H1 (cell line): Measurements from ENCODE around the gene MYCBP2. TPM values are rescaled to one million over a fixed set of nuclear protein-coding genes. Genes with fewer than 3 reads are reported as not detected.

Experiments used
- CHD7 ChIP-seq: fragments of 300-600 bp; sonication (generic); IDR thresholded peaks from 2 replicates; pipeline ENCODE4 v1.7.1; 2012; ENCODE audit warnings: low read length, moderate library complexity, mild to moderate bottlenecking, inconsistent platforms; ENCODE audit not compliant: insufficient replicate concordance
- polyA plus RNA-seq, 7 experiments: library from polyadenylated mRNA; depleted of rRNA in 3 of 7; stranded (reverse) in 5 of 7; unstranded in 2 of 7; fragments of >200 nt in 5 of 7; fragments of 200-250 nt in 2 of 7; gene quantifications; 1 replicate in 5 of 7; 2 replicates in 1 of 7; 4 replicates in 1 of 7; pipeline versions ENCODE4 v1.2.1 to v1.2.3, GENCODE V29; 2011 to 2013; ENCODE audit warnings: missing spikeins in 2 of 7, mixed read lengths in 2 of 7
- total RNA-seq: library from RNA; stranded (reverse); fragmentation: NEBNext Ultra II Directional; extraction: Animal tissue kit (Norgen Biotek cat#: 25700); gene quantifications from 2 replicates; pipeline ENCODE4 v1.2.1, GENCODE V29; 2021

The MYCBP2 gene
- total and polyA plus RNA-seq, 2 of the 8 experiments (the other 6 are each of a cell fraction or from before 2014, with no cell fraction given), result 19.0 to 52.1 TPM

- no peak for TF ChIP-seq CHD7
Measured at GRCh38 chr13:77345150-77345780, 18.4 kb upstream of the MYCBP2 start (continued).
